GM19351 (cell line): Measurements from ENCODE around the gene MOV10.
A peak's percentile ranks its signal among the peaks of the same experiment; 100 is the strongest.
"Not testable (repeated sequence)": the region's sequence is repeated elsewhere in the genome, so short reads cannot be mapped to it uniquely, and the experiment has no call there.

ENCODE experiments used
- ATAC-seq: cut with Tn5 transposase; IDR thresholded peaks from one replicate; pipeline ENCODE4 v1.9.1; 2021; ENCODE audit warnings: mild to moderate bottlenecking, moderate library complexity; ENCODE audit not compliant: unreplicated experiment

Gene MOV10

DNA sequence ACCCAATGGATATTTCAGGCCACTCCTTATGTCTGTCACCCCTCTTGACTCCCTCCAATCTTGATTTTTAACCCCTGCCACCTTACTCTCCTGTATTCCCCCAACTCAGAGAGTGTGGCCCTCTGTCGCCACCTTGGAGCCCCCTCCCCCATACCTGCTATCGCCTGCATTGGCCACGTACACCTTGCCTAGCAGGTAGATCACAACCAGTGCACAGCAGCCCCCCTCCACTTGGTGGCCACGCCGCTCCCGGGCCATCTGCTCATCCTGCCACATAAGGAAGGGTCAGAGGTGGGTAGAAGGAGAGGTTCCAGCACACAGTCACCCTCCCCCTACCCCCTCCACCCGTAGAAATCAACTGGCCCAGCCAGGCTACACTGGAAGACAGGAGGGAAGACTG lies 37.7 kb downstream of the MOV10 start:
- ATAC-seq: no peak

GRCh38 chr1:112712701-112713128 lies 38.3 kb downstream of the MOV10 start:
- no peak for ATAC-seq

GRCh38 chr1:112713466-112714312 lies 39.2 kb downstream of the MOV10 start:
- ATAC-seq: no peak

DNA sequence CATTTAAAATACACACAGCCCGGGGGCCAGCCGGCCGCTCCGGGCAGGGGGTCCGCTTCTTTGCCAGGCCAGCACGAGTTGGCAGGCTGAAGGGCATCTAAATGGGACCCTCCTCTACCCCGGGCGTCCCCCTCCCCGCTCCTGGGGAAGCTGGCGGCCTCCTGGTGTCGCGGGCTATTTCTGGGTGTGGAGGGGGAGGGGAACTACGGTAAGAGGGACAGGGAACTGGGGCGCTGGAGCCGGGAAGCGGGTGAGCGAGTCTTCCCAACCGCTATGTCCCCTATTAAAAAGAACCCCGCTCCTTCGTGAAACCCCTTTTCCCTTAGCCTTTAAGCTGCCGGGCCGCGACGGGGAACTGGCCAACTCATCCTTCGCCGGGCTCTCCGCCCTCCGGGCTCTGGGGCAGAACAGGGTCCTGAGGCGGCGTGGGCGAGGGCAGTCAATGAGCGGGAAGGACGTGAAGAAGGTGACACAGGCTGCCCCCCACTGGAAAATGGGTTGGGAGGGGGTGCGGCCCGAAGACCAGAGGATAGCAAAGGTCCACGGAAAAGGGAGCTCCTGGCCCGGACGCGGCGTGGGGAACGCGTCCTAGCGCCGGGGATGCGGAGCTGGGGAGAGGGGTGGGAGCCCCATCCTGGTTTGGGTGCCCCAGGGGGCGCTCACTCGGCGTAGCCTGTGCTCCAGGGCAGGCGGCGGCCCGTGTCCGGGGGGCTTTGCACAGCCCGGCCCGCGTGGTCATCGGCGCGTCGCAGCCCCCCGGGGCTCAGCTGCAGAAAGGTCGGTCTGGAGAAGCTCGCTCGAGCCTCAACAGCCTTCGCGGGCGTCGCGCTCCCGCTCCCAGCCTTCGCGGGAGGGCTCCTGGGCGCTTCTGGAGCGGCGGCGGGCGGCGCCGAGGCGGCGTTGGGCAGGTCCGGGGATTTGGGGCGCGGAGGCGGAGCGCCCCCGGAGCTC lies 40.1 kb downstream of the MOV10 start:
- ATAC-seq: no peak

DNA sequence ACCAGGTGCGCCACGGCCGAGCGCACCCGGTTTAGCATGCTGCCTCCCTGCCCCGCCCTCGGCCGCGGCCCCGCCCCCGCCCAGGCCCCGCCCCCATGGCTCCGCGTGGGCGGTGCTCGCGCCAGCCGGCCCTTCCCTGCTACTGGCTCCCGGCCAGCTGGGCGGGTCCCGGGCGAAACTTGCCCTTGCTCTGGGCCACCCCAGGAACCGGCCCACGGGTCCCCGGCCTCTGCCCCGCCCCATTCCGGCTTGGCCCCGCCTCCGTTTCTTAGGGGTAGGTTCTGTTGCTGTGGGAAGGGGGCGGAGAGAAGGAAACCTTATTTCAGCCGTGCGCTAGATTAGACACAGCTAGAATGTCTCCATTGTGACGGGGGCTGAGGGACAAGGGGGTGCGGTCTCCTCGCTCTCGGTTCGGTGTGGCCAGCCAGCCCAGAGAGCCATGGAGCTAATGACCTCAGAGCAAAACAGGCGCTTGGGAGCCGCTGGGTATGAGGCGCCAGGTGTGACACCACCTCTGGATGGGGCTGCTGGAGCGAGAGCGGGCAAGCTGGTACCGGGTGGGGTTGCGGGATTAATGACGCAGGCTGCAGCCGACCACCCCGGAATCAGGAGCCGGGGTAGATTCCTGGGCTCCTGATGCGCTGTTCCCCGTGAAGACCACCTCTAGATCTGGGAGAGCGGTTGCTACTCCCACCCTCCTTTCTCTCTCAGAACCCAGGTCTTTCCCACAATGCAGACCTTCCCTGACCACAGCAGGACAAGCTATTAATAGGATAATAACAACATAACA lies 41.0 kb downstream of the MOV10 start, which contains the start of gene PPM1J:
Gene PPM1J, minus strand, starts transcription at position 69 of the 790 bp plus-strand sequence. Its CDS starts 31 bp downstream, at position 38.
- peak; percentile 80 for ATAC-seq

- ATAC-seq: peak; percentile 21
These were observed 41.8 kb downstream of the MOV10 start for GRCh38 chr1:112716133-112716720.

DNA sequence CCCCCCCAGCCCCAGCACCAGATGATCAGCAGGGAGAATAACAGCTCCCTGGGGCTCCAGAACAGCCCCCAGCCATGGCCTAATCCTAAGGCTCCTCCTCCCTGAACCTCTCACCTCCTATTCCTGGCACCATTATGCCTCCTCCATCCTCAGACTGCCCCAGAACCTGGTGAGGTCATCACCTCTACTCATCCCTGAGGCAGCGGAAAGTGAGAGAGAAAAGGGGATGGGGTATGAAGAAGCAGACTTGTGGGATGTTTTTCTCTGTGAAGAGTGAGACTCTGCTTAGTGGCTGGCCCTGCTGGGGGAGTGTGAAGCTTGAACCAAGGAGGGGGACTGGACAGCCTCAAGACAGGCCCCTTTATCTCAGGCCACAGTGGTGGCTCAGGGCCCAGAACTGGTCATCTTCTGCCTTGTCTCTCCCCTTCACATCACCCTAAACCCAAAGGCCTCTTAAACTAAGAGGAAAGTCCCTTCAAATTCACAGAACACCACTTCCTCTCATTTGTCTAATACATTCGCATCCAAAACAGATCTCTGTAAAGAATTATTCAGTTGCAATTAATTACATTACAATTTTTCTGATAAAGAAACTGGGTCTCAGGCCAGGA lies 42.9 kb downstream of the MOV10 start:
- ATAC-seq: no peak

GRCh38 chr1:112718691-112719418 lies 44.4 kb downstream of the MOV10 start:
- no peak for ATAC-seq

GRCh38 chr1:112719706-112720105 lies 45.2 kb downstream of the MOV10 start:
- no peak for ATAC-seq

DNA sequence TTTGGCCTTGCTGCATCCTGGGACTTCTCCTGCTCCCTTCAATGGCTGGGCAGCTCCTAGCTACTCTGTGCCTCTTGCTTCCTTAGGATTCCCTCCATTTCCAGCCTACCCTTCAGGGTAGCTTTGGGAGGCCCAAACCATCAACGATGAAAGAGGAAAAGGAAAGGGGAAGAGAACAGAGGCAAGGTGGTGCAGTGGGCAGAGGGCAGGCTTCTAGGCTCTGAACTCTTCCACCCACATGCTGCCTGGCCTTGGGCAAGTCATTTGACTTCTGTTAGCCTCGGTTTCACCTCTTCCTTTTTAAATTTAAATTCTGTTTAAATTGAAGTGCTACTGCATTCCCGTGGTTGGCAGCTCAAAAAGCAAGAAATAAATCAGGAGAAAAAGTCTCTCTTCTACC lies 46.3 kb downstream of the MOV10 start:
- no peak for ATAC-seq

DNA sequence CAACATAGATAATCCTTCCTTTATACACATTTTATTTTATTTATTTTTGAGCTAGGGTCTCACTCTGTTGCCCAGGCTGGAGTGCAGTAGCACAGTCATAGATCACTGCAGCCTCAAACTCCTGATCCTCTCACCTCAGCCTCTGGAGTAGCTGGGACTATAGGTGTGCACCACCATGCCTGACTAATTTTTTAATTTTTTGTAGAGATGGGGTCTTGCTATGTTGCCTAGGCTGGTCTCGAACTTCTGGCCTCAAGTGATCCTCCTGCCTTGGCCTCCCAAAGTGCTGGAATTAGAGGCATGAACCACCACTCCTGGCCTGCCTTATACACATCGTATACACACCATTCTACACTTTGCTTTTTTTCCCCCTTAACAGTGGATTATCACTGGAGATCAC lies 46.8 kb downstream of the MOV10 start:
- ATAC-seq: not testable (repeated sequence)

DNA sequence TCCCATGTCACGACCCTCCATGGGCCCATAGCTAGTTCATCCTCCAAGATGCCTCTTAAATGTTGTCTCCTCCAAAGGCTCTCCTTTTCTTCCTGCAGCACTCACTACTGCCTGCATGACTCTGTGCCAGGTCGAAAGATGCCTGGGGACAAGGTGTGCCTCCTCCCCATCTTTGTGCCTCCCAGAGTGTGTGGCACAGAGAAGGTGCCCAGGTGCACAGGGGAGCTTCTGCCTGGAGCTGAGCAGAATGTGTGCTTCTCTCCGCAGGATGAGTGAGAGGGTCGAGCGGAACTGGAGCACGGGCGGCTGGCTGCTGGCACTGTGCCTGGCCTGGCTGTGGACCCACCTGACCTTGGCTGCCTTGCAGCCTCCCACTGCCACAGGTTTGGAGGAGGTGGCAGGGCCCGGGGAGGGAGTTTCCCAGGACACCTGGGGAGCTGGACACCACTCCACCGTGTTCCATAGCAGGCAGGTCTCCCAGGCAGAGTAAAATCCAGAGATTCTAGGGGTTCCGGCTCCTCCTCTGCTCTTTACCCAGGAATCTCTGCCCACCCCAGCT lies 47.6 kb downstream of the MOV10 start:
- ATAC-seq: no peak

DNA sequence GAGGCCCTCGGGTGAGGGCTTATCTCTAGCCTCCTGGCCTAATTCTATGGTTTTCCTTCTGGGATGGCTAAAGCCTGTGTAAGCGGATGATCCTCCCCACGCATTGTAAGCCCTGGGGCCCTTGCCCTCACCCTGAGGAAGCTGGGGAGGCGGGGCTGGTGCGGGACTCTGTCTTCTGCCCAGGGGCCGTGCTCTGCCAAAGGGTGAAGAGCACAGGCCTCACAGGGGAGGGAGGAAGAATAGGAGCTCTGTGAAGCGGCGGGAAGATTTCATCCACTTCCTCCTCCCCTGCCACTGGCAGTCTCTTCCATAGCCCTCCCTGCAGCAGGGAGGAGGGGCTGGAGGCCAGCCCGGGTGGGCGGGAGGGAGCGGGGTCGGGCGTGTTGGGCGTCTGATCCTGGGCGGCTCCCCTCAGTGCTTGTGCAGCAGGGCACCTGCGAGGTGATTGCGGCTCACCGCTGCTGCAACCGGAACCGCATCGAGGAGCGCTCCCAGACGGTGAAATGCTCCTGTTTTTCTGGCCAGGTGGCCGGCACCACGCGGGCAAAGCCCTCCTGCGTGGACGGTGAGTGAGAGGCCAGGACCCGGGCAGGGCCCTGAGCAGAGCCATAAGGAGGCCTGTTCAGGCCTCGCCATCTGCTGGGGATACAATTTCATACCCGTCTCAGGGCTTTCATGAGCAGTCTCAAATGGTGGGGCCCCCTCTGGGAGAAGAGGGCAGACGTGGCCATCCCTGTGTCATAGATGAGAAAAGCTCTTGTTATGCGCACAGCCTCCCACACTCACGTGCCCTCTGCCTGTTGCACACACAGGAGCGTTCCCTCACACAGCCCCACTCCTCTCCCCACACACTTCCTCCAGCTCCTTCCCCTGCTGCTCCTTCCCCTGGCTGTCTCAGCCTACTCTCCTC lies 48.4 kb downstream of the MOV10 start:
- no peak for ATAC-seq

DNA sequence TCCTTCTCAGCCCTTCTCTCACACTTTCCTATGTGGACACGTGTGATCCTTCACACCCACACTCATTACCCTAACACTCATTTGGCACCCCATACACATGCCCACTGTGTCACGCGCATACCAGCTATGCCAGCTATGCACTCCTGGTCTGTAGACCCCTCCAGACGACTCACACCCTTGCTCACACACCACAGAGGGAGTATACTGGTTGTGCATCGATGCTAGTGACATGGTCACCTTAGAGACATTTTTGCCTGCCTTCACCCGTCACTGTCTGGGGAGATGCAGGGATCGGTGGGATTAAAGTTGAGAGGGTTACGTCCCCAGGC lies 49.0 kb downstream of the MOV10 start:
- ATAC-seq: no peak

DNA sequence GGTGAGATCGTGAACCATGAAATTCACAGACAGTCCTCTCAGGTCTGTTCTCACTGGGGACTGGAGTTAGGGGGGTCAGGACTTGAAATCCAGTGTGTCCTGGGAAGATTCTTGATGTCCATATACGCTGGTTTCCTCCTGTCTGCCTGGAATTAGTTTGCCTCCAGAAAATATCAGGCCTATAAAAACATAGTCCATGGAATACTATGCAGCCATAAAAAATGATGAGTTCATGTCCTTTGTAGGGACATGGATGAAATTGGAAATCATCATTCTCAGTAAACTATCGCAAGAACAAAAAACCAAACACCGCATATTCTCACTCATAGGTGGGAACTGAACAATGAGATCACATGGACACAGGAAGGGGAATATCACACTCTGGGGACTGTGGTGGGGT lies 49.8 kb downstream of the MOV10 start:
- not testable (repeated sequence) for ATAC-seq

DNA sequence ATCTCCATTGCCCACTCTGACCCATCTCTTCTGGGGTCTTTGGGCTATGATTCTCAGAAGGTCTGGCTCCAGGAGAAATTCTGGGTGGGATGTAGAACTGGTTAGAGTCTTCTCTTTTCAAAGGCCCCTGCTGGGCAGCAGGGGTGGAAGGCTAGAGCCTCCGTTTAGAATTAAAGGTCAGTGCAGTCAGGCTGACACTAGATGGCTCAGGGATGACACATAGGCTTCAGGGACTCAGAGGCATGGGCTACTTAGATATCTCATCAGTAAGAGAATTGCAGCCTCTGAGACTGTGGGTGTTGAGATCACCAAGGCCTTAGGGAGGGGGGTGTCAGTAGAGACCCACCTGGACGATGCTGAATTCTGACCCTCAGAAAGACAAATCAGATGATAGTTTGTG lies 53.3 kb downstream of the MOV10 start:
- no peak for ATAC-seq

GRCh38 chr1:112728306-112728971 lies 54.0 kb downstream of the MOV10 start:
- ATAC-seq: not testable (repeated sequence)

GRCh38 chr1:112729011-112729410 lies 54.6 kb downstream of the MOV10 start:
- not testable (repeated sequence) for ATAC-seq
